ENCODE measurements around the gene THOC1. TPM values are rescaled to one million over a fixed set of nuclear protein-coding genes. Genes with fewer than 3 reads are reported as not detected.

The THOC1 gene
- total and polyA plus RNA-seq, 7 donors = 8.7 to 18.5 (median 11.8) TPM

GRCh38 chr18:199768-200167, 68.1 kb downstream of the THOC1 start:
- no peaks in the 10 kb centered on the region for H3K27me3 ChIP-seq (ENCODE audit: insufficient read depth in 3 of 3, low read length in 2 of 3)
- H3K36me3 ChIP-seq (ENCODE audit: insufficient read depth in 1 of 2, low read depth in 1 of 2) = peaks cover 9 to 93% of the 10 kb centered on the region in 2 donors
- no peak overlapping the region for H3K4me3 ChIP-seq
- no peak overlapping the region for H3K27ac ChIP-seq
- 99 to 100% (median 100%) methylated on average over 2 of the region's 2 CpGs for WGBS, 3 donors
- DNase-seq (no peak), ATAC-seq (no peak)
- TF ChIP-seq, protein P1, sequence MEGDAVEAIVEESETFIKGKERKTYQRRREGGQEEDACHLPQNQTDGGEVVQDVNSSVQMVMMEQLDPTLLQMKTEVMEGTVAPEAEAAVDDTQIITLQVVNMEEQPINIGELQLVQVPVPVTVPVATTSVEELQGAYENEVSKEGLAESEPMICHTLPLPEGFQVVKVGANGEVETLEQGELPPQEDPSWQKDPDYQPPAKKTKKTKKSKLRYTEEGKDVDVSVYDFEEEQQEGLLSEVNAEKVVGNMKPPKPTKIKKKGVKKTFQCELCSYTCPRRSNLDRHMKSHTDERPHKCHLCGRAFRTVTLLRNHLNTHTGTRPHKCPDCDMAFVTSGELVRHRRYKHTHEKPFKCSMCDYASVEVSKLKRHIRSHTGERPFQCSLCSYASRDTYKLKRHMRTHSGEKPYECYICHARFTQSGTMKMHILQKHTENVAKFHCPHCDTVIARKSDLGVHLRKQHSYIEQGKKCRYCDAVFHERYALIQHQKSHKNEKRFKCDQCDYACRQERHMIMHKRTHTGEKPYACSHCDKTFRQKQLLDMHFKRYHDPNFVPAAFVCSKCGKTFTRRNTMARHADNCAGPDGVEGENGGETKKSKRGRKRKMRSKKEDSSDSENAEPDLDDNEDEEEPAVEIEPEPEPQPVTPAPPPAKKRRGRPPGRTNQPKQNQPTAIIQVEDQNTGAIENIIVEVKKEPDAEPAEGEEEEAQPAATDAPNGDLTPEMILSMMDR (IDR thresholded peaks at IDR 0.05) = no peak
- H3K9me3 ChIP-seq = no peaks in the 10 kb centered on the region
- no peaks in the 10 kb centered on the region for H3K4me1 ChIP-seq
- intact Hi-C loops (cut with DNase I) = no loop called here

DNA sequence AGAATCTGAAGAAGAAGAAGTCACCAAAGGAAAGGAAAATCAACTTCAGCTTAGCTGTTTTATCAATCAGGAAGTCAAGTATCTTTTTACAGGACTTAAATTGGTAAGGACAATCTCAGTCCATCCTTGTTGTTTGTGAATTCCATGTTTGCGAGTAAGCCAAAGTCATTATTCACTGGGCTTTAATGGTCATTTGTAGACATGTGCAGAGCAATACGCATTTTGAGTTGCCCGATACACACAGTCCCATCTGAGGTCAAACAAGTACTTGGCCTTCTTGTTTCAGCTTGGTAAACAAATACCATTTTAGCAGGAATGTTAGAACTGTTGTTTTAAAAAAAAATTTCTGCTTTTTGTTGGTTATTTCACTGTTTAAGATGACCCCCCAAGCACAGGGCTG, 68.6 kb downstream of the THOC1 start:
- peaks cover 9 to 87% of the 10 kb centered on the region in 2 donors for H3K36me3 ChIP-seq (ENCODE audit: insufficient read depth in 1 of 2, low read depth in 1 of 2)
- TF ChIP-seq, protein P1 (IDR thresholded peaks at IDR 0.05) = no peak
- no peaks in the 10 kb centered on the region for H3K27me3 ChIP-seq (ENCODE audit: insufficient read depth in 3 of 3, low read length in 2 of 3)
- ATAC-seq (no peak), DNase-seq (no peak)
- intact Hi-C loops (cut with DNase I) = no loop called here
- no peak overlapping the region for H3K4me3 ChIP-seq
- WGBS, 3 donors = 97 to 98% (median 98%) methylated on average over 3 of the region's 3 CpGs
- H3K9me3 ChIP-seq = no peaks in the 10 kb centered on the region
- no peak overlapping the region for H3K27ac ChIP-seq
- no peaks in the 10 kb centered on the region for H3K4me1 ChIP-seq

- Histone ChIP-seq H3K27me3 (ENCODE audit: insufficient read depth in 3 of 3, low read length in 2 of 3) (no peaks in the 10 kb centered on the region), H3K36me3 (ENCODE audit: insufficient read depth in 1 of 2, low read depth in 1 of 2) (peaks cover 7 to 52% of the 10 kb centered on the region in 2 donors), H3K4me1 (peaks cover 4% of the 10 kb centered on the region), H3K9me3 (no peaks in the 10 kb centered on the region), H3K27ac (no peak overlapping the region), H3K4me3 (no peak overlapping the region)
- intact Hi-C loops (cut with DNase I) = no loop called here
- no peak for DNase-seq
- no peak for ATAC-seq
- TF ChIP-seq, protein P1 (IDR thresholded peaks at IDR 0.05) = no peak
- WGBS, 3 donors = 97 to 100% (median 100%) methylated on average over 1 of the region's 1 CpG
These were observed 72.2 kb downstream of the THOC1 start for GRCh38 chr18:195651-196050.

GRCh38 chr18:192801-193200, 75.0 kb downstream of the THOC1 start:
- intact Hi-C loops (cut with DNase I) = no loop called here
- TF ChIP-seq, protein P1 (IDR thresholded peaks at IDR 0.05) = no peak
- DNase-seq = no peak
- H3K27ac ChIP-seq = no peak overlapping the region
- H3K36me3 ChIP-seq (ENCODE audit: insufficient read depth in 1 of 2, low read depth in 1 of 2) = peaks cover 5 to 23% of the 10 kb centered on the region in 2 donors
- peaks cover 4% of the 10 kb centered on the region for H3K4me1 ChIP-seq
- 95 to 99% (median 96%) methylated on average over 7 of the region's 7 CpGs for WGBS, 3 donors
- no peaks in the 10 kb centered on the region for H3K27me3 ChIP-seq (ENCODE audit: insufficient read depth in 3 of 3, low read length in 2 of 3)
- no peak for ATAC-seq
- no peaks in the 10 kb centered on the region for H3K9me3 ChIP-seq
- H3K4me3 ChIP-seq = no peak overlapping the region

DNA sequence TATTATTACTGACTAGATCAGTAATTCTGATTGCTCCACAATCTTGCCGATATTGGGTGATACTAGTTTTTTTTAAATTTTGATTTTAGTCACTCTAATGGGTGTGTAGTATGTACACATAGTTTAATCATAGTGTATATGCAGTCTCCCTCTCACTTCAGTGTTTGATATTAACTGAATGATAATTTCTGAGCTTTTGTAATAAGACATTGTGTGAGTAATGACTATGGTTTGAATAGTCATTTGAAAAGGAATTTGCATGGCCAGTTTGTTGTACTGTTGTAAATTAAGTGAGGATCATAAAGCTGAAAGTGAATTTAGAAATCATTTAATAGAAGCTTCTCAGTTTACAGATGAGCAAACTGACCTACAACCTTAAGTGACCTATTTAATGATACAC, 76.1 kb downstream of the THOC1 start:
- TF ChIP-seq, protein P1 (IDR thresholded peaks at IDR 0.05) = no peak
- H3K27me3 ChIP-seq (ENCODE audit: insufficient read depth in 3 of 3, low read length in 2 of 3) = no peaks in the 10 kb centered on the region
- peaks cover 4% of the 10 kb centered on the region for H3K4me1 ChIP-seq
- no peaks in the 10 kb centered on the region for H3K9me3 ChIP-seq
- H3K36me3 ChIP-seq (ENCODE audit: insufficient read depth in 1 of 2, low read depth in 1 of 2) = peaks cover 2 to 12% of the 10 kb centered on the region in 2 donors
- intact Hi-C loops (cut with DNase I) = no loop called here
- H3K4me3 ChIP-seq = no peak overlapping the region
- 93 to 100% (median 94%) methylated on average over 1 of the region's 1 CpG for WGBS, 3 donors
- ATAC-seq (peak in 1 of 4 donors; percentile 55), DNase-seq (no peak)
- no peak overlapping the region for H3K27ac ChIP-seq

All from psoas muscle (tissue), 8 donors.